DMS79 treated with DMSO at 0.1 percent for 48 hours (cell line): ENCODE data around the gene ZNF284.

Experiments
- DNase-seq: peaks from one replicate; lab custom pipeline; 2025; lab: John Stamatoyannopoulos, UW

ZNF284 gene

DNA sequence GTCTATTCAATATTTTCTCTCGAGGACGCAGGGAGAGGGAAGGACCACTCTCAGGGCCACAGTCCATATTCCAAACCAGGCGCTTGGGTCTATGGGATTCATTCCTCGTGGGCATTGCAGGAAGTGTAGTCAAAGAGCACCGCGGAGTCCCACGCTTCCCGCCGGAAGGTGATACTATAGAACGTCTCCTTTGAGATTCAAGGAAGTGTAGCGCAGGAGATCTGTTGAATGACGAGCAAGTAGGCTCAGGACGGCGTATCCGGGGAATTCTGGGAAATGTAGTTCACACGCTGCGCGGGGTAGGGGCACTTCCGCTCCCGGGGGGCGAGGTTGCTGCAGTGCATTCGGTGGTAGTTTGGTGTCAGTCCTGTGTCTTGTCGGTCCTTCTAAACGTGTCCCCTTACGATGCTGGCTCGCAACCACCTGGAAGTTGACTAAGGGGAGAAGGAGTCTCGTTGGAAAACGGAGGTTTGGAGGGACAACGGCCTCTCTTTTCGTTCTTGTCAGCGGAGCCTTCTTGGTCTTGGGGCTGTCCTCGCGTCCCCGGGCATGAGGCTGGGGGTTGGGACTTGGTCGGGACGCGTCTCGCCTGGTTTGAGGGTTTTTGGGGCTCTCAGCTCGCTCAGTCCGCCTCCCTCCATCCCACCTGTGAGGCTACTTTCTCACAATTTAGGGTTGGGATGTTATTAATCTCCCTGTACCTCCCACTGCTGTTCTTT lies at the start of gene ZNF284:
ZNF284 (plus strand) TSS at position 336 of the 719 bp plus-strand sequence. CDS start 4,231 bp downstream, outside the sequence.
- peak; percentile 89 for DNase-seq

DNA sequence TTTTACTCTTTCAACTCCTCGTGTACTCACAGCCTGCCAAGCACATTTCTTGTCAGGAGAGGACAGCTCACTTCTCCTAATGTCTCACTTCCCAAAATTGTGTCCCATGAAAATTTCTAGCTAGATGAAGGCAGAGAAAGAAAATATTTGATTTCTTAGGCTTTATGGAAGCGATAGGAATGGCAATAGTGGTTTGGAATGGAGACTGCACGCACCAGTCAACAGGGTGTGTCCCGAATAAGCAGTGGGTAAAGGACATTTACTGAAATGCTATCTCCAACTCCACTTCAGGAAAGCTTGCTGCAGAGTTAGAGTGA lies 47.1 kb upstream of the ZNF284 start:
- DNase-seq, result no peak

DNA sequence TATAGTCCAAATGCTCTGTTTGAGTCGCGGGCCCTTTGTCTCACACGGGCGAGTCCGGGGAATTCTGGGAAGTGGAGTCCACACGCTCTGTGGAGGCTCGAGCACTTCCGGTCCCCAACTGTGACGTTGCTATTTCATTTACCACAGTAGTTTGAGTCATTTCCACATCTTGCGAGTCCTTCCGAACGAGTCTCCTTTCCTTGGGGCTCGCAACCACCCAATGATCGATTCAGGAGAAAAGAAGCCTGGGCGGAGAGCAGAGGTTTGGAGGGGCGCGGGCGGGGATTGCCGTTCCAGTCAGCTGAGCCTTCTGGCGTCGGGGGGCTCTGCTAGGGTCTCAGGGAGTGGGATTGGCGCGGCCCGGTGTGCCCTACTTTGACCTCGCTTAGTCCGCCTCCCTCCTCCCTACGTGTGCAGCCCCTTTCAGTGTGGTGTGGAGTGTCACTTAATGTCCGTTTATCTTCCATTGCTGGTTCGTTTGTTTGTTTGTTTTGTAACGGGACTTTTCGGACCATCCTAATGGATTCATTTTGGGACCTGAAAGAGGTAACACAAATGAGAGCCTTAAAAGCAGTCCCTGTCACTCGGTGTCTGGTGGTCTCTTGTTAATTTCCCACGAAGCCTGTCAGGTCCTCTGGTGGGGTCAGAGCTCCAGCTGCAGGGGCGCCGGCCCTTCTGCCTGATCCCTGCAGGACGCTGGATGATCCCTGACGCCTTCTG lies 46.6 kb upstream of the ZNF284 start, which contains the start of gene ZNF222:
ZNF222 (plus strand) TSS at position 163 of the 720 bp plus-strand sequence; CDS start at position 221, 58 bp downstream.
- DNase-seq, result peak; percentile 70

- DNase-seq, result no peak
Measured at GRCh38 chr19:44026622-44027021, 45.3 kb upstream of the ZNF284 start.

GRCh38 chr19:44032001-44032610 lies 39.9 kb upstream of the ZNF284 start:
- DNase-seq, result no peak

DNA sequence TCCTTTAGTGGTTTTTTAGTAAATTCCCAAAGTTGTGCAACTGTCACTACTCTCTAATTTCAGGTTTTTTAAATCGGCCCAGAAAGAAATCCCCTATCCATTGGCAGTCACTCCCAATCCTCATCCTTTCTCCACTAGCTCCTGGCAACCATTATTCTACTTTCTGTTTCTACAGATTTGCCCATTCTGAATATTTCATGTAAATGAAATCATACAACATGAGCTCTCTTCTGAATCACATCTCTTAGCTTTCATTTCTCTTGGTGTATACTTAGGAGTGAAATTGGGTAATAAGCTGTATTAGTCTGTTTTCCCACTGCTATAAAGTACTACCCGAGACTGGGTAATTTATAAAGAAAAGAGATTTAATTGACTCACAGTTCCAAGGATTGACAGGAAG lies 29.8 kb upstream of the ZNF284 start:
- DNase-seq, result no peak

DNA sequence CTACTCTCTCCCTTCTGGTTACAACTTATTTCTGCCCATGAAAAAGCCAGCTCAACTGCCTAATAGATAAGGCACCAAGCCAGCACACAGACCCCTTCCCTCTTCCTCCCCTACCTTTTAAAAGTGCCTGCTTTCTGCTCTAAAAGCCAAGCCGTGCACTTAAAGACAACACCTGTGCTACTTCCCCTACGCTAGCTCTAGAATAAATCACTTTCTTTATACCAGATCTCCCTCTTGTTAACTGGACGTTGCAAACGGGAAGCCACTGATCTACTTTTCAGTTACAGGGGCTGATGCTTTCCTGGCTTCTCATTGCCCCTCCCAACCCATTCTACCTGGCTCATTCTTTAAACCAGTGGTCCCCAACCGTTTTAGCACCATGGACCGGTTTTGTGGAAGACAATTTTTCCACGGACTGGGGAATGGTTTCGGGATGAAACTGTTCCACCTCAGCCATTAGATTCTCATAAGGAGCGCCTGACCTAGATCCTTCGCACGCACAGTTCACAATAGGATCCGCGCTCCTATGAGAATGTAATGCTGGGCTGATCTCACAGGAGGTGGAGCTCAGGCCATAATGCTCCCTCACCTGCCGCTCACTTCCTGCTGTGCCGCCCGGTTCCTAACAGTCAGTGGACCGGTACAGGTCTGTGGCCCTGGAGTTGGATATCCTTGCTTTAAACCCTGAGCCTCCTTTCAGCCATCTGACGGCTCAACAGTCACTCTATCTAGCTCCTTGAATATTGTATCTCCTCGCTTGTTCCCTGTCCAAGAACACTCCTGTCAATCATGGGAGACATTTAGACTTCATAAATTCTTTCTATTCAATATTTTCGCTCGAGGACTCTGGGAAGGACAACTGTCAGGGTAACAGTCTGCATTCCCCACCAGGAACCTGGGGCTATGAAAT lies 21.0 kb upstream of the ZNF284 start:
- peak; percentile 40 for DNase-seq

GRCh38 chr19:44051650-44052402 lies 20.1 kb upstream of the ZNF284 start, which contains the start of gene ZNF223:
Gene ZNF223 (plus strand): TSS chr19:44052036. CDS start chr19:44055177, 3,141 bp downstream.
- peak; percentile 80 for DNase-seq

DNA sequence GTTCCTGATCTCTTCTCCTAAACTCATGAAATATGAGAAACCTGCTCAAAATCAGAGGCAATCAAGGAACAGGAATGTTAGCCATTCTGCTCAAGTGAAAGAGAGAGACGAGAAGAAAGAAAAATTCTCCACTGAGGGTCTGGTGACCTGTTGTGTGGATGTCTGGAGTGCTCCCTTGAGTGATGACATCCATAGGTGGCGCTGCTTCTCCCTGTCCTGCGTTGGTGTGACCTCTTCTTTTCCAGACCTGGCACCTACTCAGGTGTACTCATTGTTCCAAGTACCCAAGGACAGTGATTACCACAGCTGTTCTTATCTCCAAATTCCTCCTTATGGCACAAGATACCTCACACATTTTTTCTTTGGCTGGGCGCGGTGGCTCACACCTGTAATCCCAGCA lies 16.1 kb upstream of the ZNF284 start:
- no peak for DNase-seq

DNA sequence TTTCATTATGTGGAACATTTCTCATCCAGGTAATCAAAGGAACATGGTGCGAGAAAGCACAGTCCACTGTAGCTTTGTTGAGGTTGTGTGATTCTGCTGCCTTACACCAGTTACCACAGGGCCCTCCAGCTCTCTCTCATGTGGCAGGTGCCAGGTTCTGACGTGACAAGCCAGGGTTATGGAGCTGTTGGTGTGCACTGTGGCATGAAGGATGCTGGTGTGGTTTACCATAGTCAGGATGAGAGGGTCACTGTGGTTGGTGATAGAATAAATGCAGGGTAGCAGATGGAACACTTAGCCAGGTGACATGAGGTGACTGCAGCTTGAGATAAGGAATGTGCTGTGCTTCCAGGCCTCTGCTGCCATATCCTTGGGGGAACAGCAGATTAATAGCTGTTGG lies 12.7 kb upstream of the ZNF284 start:
- DNase-seq, result no peak

- no peak for DNase-seq
Measured at GRCh38 chr19:44061038-44061437, 10.9 kb upstream of the ZNF284 start.

GRCh38 chr19:44066305-44066704 lies 5.7 kb upstream of the ZNF284 start:
- DNase-seq, result no peak

- no peak for DNase-seq
Measured at GRCh38 chr19:44069415-44069814, 2.5 kb upstream of the ZNF284 start.

DNA sequence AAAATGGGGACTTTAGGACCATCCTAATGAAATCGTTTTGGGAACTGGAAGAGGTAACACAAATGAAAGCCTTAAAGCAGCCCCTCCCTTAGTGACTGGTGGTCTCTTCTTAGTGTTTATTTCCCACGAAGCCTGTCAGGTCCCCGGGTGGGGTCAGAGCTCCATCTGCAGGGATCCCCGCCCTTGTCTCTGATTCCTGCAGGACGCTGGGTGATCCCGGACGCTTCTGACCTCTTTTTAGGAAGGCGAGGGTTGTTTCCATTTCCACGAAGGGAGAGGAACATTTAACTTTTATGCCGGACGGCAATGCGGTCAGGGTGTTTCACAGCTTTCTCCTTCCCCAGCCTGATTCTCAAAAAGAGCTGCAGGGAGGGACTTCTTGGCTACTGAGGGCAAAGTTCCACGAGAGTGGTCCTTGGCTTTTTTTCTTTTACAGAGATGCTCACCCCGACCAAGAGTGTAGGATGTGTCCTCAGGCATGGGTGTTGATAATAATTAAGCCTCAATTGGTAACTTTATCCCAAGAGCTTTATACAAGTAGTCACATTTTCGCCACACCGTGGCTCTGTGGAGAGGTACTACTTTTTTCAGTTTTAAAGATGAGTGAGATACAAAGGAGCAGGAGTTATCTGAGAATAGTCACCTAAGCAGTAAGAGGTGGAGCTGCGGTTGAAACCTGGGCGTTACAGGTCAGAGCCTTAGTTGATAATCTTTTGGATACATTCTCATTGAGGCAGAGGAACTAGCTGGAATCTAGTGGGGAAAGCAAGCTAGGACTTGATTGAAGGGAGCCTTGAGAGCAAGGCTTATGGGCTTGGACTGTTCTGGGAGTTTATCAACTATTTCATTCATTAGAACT lies 813 bp downstream of the ZNF284 start:
- DNase-seq, result peak; percentile 7

GRCh38 chr19:44076325-44076724 lies 4.4 kb downstream of the ZNF284 start:
- DNase-seq, result no peak

DNA sequence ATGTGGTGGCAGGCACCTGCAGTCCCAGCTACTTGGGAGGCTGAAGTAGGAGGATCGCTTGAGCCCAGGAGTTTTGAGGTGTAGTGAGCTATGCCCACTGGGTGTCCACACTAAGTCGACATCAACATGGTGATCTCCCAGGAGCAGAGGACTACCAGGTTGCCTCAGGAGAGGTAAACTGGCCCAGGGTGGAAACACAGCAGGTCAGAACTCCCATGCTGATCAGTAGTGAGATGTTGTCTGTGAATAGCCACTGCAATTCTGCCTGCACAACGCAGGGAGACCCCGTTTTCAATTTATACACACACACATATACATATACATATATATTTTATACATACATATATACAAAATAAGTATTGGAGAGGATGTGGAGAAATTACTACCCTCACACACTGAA lies 20.1 kb downstream of the ZNF284 start:
- no peak for DNase-seq

DNA sequence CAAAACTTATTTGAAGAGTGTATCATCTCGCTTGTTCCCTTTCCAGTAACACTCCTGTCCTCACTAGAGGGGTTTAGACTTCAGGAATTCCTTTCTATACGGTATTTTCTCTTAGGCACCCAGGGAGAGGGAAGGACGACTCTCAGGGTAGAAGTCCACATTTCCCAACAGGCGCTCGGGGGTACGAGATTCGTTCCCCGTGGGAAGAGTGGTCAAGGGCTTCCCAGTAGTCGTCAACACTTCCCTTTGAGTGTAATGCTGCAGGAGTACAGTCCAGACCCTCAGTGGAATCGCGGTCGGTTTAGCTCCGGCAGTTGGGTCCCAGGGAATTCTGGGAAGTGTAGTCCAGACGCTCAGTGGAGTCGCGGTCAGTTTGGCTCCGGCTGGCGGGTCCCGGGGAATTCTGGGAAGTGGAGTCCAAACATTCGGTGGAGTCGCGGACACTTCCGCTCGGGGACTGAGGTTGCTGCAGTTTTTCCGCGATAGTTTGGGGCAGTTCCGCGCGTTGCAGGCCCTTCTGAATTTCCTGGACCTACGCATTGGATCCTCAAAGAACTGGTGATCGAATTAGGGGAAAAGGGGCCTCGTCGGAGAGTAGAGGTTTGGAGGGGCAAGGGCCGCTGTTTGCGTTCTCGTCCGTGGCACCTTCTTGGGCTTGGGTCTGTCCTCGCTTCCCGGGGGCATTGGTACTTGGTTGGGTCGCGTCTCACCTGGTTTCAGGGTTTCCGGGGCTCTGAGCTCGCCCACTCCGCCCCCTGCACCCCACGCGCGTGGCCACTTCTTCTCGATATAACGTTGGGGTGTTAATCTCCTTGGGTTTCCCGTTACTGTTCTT lies 22.2 kb downstream of the ZNF284 start, which contains the start of gene ZNF224:
ZNF224 (plus strand) TSS at position 431 of the 835 bp plus-strand sequence. CDS start 3,513 bp downstream, outside the sequence.
- peak; percentile 88 for DNase-seq

- no peak for DNase-seq
Measured at GRCh38 chr19:44107751-44108150, 35.8 kb downstream of the ZNF284 start.

- DNase-seq, result no peak
Measured at GRCh38 chr19:44109458-44109857, 37.5 kb downstream of the ZNF284 start.
